DND-41 (cell line): ENCODE measurements around the gene HNRNPR.

Experiments
- CTCF ChIP-seq: IDR thresholded peaks from 2 replicates; pipeline ENCODE4 v1.5.1; 2012; ENCODE audit warnings: borderline replicate concordance, low read length, moderate library complexity, mild to moderate bottlenecking; ENCODE audit not compliant: poor library complexity, severe bottlenecking; ENCODE audit errors: extremely low read depth
- EZH2 ChIP-seq: IDR thresholded peaks from 3 replicates; pipeline ENCODE4 v1.6.1; 2012; ENCODE audit warnings: borderline replicate concordance, low read depth, mild to moderate bottlenecking, moderate library complexity, low read length, inconsistent platforms; ENCODE audit not compliant: severe bottlenecking

- TF ChIP-seq EZH2 (no peak), CTCF (no peak)
Observed at GRCh38 chr1:23276531-23276930, 67.6 kb downstream of the HNRNPR start.
